GM18499 (cell line): ENCODE data around the gene TINAGL1.

Source experiments
- ATAC-seq: cut with Tn5 transposase; IDR thresholded peaks from one replicate; pipeline ENCODE4 v1.9.1; 2021; ENCODE audit warnings: moderate number of reproducible peaks; ENCODE audit not compliant: insufficient read depth, unreplicated experiment

Gene TINAGL1

DNA sequence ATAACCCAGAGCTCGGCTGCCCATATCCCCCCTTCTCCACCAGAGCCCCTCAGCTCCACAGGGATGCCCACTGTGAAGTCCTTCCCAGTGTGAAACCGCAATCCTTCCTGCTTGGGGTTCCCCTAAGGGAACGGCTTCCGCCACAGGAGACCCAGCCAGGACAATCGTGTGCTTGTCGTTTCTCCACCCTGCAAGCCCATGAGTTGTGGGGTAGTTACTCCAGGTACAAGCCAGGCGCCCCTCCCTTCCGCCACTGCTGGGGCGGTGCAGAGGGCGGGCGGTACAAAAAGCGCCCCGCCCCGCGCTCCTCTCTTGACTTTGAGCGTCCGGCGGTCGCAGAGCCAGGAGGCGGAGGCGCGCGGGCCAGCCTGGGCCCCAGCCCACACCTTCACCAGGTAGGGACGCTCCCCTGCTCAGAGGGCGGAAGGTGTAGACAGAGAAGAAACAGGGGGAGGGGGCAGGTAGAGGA, at the start of gene TINAGL1:
Gene TINAGL1 (plus strand): TSS at position 315 of the 469 bp plus-strand sequence. CDS start 634 bp downstream, outside the sequence.
- ATAC-seq: no peak

DNA sequence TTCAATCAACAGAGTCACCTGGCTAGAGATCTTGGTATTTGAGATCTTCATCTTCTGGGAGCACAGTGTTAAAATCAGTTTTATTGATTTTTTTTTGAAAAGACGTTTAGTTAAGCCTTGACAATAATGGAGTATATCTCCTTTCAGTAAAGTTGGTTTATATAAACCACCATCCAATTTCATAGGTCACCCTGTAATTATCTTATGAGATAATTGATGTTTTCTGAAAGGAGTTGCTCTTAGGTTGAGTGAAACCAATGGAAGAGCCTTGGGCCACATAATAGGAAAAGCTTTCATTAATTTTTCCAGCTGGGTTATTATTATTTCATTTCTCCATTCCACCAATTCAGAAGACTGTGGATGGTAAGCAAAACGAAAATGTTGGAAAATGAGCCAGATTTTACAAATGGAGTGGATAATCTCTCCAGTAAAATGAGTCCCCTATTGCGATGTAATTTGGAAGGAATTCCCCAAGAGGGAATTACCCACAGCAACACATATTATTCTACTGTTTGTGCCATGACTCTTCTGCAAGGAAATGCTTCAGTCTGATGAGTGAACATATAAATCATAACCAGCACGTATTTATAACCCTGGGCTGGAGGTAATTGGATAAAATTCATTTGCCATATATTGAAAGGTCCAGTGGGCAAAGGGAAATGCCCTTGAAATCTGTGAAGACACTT, 46.2 kb upstream of the TINAGL1 start:
- ATAC-seq: no peak

GRCh38 chr1:31531177-31531999, 44.9 kb upstream of the TINAGL1 start:
- no peak for ATAC-seq

DNA sequence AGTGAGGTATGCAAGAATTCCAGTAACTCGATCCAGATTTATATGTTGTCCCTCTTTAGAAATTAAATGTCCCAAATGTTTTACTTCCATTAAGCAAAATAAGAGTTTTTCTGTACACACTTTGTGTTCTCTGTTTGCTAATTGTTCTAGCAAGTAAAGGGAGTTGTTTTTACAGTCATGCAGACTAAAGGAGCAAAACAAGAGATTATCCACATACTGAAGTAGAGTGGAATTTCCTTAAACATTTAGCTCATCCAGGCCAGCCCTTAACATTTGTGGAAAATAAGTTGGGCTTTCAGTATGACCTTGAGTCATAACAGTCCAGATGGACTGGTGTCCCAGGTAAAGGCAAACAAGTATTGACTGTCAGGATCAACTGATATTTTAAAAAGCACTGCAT, 44.1 kb upstream of the TINAGL1 start:
- no peak for ATAC-seq

DNA sequence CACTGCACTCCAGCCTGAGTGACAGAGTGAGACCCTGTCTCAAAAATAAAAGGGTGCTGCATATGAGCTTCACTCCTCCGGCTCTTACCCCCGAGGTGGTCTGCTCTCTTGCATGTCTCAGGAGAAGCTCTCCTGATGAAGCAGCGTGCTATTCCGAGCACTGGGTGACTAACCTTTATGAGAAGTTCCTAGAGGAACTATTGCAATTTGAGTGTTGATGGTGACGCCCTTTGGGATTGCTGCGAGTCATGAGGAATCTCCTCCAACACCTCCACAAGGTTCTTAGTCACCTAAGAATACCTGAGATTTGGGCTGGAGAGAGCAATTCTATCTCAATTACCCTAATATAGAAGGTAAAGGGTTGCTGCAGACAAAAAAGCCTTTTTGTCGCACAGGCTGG, 40.8 kb upstream of the TINAGL1 start:
- ATAC-seq: no peak

DNA sequence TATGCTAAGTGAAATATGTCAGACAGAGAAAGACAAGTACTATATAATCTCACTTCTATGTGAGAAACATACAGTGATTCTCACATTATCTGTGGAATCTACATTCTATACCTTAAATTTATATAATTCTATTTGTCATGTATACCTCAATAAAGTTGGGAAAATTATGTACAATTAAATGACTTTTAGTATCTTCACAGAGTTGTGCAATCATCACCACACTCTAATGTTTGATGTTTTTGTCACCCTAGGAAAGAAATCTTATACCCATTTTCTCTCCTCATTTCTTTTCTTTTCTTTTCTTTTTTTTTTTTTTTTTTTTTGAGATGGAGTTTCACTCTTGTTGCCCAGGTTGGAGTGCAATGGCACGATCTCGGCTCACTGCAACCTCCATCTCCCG, 37.0 kb upstream of the TINAGL1 start:
- ATAC-seq: no peak

- ATAC-seq: no peak
Observed at GRCh38 chr1:31541194-31541593, 35.1 kb upstream of the TINAGL1 start.

DNA sequence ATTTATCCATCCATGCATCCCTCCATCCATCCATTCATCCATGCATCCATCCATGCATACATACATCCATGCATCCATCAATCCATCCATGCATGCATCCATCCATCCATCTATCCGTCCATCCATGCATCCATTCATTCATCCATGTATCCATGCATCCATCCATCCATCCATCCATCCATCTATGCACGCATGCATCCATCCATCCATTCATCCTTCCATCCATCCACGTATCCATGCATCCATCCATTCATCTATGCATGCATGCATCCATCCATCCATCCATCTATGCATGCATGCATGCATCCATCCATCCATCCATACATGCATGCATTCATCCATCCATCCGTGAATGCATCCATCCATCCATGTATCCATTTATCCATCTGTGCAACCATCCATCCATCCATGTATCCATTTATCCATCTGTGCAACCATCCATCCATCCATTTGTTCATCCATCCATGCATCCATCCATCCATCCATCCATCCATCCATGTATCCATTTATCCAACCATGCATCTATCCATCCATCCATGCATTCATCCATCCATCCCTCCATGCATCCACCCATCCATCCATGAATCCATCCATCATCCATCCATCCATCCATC, 30.3 kb upstream of the TINAGL1 start:
- no peak for ATAC-seq

DNA sequence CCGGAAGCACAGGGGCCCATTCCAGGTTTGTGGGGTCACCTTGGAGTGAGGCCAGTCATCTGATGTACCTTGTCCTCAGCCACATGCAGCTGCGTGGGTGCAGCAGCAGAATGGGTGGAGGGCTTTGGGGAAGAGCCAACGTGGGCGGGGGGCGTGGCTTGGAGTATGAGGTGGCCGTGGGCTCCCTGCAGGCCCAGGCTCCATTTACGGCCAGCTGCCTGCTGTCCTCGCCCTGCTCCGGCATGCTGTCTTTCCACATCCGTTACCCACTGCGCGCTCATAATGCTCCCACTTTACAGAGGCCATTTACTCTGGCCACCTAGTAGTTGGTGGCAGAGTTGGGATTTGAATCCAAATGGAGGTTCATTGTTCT, 27.8 kb upstream of the TINAGL1 start:
- ATAC-seq: no peak

GRCh38 chr1:31548907-31549808, 27.2 kb upstream of the TINAGL1 start:
- ATAC-seq: no peak

- ATAC-seq: no peak
Observed at GRCh38 chr1:31549809-31550620, 26.3 kb upstream of the TINAGL1 start.

GRCh38 chr1:31551208-31551607, 25.1 kb upstream of the TINAGL1 start:
- ATAC-seq: no peak

- ATAC-seq: no peak
Observed at GRCh38 chr1:31552489-31552888, 23.8 kb upstream of the TINAGL1 start.

GRCh38 chr1:31556481-31557006, 19.8 kb upstream of the TINAGL1 start:
- no peak for ATAC-seq

GRCh38 chr1:31559715-31560114, 16.6 kb upstream of the TINAGL1 start:
- no peak for ATAC-seq

DNA sequence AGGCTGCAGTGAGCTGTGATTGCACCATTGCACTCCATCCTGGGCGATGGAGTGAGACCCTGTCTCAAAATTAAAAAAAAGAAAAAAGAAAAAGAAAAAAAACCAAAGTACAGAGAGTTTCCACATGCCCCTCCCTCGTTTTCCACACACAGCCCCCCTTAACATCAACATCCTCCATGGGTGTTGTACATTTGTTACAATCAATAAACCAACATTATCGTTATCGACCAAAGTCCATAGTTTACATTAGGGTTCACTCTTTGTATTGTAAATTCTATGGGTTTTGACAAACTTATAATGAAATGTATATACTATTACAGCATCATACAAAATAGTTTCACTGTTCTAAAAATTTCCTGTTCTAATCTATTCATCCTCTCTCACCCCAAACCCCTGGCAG, 15.9 kb upstream of the TINAGL1 start:
- no peak for ATAC-seq

DNA sequence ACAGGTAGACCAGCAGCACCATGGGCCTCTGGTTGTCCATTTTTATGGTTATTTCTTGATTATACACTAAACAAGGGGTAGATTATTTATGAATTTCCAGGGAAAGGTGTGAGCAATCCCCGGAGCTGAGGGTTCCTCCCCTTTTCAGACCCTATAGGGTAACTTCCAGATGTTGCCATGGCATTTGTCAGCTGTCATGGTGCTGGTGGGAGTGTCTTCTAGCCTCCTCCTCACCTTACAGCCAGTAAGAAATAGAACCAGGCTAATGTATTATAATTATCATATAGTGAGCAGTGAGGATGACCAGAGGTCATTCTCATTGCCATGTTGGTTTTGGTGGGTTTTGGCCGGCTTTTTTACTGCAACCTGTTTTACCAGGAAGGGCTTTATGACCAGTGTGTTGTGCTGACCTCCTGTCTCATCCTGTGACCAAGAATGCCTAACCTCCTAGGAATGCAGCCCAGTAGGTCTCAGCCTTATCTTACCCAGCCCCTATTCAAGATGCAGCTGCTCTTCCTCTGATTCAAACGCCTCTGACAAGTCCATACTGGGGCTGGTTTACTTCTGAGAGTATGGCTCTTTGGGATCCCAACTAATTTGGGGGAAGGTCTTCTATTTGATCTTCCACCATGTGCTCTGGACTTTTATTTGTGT, 13.5 kb upstream of the TINAGL1 start:
- ATAC-seq: no peak

DNA sequence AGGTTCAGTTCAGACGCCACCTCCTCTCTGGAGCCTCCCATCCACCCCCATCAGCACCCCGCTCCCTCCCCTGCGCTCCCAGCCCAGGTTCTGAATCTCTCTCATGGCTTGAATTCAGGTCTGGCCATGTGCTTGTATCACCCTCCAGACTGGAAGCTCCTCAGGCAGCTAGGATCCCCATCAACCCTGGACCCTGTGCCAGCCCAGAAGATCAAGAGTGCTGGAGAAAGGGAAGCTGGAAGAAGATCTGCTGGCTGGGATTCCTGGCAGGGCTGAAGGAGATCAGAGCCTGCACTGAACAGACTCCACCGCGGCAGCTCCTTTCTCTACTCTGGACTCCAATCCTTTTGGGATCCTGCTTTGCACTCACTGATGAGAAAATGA, 11.7 kb upstream of the TINAGL1 start:
- ATAC-seq: no peak
